CD4-positive, alpha-beta T cell treated with Interleukin-17A for 4 hours (primary cell): ENCODE measurements around the gene ATG101.
A peak's percentile ranks its signal among the peaks of the same experiment; 100 is the strongest.

ENCODE experiments used
- DNase-seq: peaks from one replicate; pipeline ENCODE4 v3.0.0-alpha.2; 2020; ENCODE audit warnings: mixed read lengths

ATG101 gene

GRCh38 chr12:52069327-52070184 is at the start of gene ATG101:
ATG101 (plus strand) TSS chr12:52069978; CDS start chr12:52073651, 3,673 bp downstream.
- DNase-seq: peak; percentile 87

- peak; percentile 80 for DNase-seq
Measured at GRCh38 chr12:52020539-52021336, 49.0 kb upstream of the ATG101 start.

DNA sequence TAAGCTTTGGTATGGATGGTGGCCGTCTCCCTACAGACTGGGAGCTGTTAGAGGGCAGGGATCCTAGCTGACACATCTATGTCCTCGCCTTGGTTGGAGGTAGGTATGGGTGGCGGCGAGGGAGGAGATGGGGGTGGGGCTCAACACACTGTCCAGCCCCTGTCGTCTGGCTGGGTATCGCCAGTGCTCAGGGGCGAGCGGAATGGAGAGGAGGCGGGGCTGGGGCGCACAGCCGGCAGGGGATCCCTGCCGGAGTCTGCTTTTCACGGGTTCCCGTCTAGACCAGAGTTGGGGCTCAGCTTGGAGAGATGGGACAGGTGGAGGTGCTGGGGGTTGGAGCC is 47.0 kb upstream of the ATG101 start:
- DNase-seq: no peak

- peak; percentile 97 for DNase-seq
Measured at GRCh38 chr12:52023182-52023975, 46.4 kb upstream of the ATG101 start.

DNA sequence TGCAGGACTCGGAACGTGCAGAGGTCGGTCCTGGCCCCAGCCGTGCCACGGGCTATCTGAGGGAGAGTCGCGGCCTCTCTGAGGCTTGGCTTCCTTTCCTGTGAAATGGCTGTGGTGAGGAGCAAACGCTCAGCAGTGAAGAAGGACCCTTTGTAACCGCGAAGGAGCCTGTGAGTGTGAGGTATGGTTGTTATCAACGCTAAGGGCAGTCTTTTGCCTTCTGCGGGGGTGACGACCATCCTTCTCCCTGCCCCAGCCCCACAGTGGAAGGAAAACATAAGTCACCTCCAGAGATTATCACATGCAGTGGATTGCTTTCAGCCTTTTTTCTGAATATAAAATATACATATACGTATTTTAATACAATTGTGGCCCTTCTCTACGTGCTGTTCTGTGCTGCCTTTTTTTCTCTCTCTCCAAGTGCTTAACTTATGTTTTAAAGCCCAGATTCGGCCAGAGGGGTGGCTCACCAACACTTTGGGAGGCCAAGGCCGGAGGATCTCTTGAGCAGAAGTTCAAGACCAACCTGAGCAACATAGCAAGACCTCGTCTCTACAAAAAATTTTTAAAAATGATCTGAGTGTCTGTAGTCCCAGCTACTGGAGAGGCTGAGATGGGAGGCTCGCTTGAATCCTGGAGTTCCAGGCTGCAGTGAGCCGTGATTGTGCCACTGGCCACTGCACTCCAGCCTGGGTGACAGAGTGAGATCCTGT is 45.6 kb upstream of the ATG101 start:
- DNase-seq: no peak

DNA sequence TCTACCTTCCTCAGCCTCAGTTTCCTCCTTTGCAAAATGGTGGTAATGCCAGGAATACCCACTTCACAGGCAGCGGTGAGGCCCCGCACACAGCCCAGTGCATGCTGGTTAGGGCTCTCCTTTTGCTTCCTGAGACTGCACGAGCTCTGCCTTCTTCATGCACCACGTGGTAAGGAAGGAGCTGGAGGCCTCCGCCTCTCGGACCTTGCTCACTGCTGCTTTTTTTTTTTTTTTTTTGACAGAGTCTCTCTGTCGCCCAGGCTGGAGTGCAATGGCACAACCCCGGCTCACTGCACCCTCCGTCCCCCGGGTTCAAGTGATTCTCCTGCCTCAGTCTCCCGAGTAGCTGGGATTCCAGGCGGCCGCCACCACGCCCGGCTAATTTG is 44.9 kb upstream of the ATG101 start:
- peak; percentile 63 for DNase-seq

DNA sequence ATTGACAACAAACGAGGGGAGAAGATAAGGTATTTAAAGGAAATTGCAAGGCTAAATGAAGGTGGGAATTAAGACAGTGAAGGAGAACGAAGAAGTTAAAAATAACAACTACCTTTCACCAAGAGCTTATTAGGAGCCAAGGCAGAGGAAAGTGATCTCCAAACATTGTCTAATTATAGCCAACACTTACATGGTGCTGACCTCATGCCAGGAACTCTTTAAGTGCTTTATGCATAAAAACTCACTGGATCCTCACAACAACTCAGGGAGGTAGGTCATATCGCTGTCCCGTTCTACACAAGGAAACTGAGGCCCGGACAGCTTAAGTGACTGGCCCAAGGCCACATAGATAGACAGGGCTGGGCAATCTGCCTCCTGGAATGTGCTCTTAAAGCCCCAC is 43.5 kb upstream of the ATG101 start:
- DNase-seq: no peak

GRCh38 chr12:52027085-52027843 is 42.5 kb upstream of the ATG101 start:
- no peak for DNase-seq

- DNase-seq: no peak
Measured at GRCh38 chr12:52029685-52030084, 40.1 kb upstream of the ATG101 start.

- DNase-seq: no peak
Measured at GRCh38 chr12:52032446-52032803, 37.4 kb upstream of the ATG101 start.

DNA sequence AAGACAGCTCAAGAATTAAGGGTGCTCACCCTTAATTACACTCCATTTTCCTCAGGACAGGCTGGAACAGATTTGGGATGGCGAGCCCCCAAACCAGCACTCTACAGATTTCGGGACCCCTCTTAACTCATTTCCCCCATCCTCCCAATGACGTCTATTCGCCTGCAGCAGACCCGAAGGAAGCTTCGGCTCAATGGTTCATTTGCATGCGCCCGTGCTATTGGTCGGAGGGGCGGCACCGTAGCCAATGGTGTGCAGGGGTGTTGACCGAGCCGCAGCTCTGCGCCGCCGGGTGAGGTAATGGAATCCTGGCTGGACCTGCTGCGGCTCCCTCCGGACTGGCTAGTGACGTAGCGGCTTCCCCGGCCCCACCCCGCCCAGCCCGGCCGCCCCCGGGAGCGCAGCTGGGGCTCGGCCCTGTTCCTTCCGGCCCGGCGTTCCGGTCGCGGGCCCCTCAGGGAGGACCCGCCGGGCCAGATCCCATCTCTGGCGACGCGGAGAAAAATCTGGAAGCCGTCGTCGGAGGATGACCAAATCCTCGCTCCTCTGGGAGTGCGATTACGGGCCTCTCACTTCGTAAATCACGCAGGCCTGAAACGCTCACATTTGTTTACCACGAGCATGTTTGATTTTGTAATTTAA is 36.9 kb upstream of the ATG101 start:
- DNase-seq: peak; percentile 86

GRCh38 chr12:52033446-52034140 is 36.2 kb upstream of the ATG101 start:
- no peak for DNase-seq

DNA sequence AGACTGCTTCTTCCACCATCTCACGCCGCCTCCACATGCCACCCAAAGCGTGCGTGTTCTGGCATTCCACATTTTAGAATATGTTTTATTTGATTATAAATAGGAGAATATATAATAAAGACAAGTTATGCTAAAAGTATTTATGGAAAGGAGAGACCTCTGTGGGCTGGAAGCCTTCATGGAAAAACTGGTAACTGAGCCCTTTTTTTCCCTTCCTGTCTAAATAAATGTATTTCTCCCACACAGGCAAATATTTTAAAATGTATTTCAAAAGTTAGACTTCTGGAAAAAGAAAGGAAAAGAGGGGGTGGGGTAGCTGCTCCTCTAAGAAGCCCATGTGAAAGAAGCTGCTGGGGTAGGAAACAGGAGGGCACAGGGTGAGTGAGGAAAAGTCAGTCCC is 34.6 kb upstream of the ATG101 start:
- DNase-seq: no peak

DNA sequence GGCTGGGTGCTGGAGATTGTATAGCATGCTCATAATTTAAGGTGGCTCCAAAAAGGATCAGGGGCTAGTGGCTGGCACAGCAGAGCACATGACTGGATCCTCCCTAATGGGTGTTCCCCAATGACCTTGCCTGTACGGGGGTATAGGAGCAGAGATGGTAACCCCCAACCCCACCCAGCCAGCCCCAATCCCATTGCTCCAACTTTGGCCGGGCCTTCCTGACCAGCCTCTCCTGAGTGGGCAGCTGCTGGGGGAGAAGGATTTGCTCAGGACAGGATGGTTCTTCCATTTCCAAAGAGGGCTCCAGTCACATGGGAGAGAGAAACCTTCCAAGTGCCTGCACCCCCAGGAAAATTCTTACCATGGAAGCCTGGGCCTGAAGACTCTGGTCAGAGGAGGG is 33.9 kb upstream of the ATG101 start:
- DNase-seq: no peak

DNA sequence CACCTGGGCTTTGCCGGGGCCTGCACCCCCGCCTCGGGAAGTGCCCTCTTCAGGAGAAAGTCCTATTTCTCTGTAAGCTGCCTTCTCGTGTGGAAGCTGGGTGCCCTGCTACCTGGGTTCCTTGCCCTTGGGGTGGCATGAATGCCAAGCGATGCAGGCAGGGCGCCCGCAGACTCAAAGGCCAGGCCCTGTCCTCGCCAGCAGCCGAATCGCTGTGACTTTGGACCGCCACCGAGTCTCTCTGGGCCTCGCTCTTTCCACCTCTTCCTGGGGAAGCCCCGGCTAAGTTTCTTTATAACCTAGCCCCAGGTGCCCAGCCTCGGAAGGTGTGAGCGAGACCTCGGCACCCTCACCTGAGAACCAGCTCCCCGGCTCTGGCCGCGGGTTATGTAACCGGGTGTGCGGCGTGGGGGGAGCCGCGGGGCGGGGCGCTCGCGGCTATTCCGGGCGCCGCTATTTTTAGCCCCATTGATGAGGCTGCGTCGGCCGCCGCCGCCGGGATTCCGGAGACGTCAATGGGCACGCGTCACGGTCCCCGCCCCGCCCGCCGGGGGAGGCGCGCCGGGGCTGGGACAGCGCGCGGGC is 33.1 kb upstream of the ATG101 start:
- peak; percentile 79 for DNase-seq

- DNase-seq: no peak
Measured at GRCh38 chr12:52037248-52037861, 32.4 kb upstream of the ATG101 start.

- no peak for DNase-seq
Measured at GRCh38 chr12:52038447-52038846, 31.3 kb upstream of the ATG101 start.

DNA sequence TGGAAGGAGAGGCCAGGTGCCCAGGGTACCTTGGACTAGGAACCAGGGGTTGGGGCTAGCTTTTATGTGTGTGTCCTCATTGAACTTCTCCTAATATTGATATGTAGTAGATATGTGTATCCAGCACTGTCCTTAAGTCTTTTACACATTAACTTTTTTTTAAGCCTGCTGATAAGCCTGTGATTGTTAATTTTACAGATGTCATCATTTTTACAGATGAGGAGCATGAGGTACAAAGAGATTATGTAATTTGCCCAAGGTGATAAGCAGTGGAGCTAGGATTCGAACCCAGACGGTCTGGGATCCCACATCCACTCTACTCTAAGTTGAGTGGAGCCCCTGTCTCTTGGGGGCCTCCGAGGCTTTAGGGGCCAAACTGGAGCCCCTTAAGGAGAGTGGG is 28.7 kb upstream of the ATG101 start:
- no peak for DNase-seq

GRCh38 chr12:52041695-52042123 is 28.1 kb upstream of the ATG101 start:
- DNase-seq: peak; percentile 46
